A673 (cell line): ENCODE data around the gene TBC1D2. TPM values are rescaled to one million over a fixed set of nuclear protein-coding genes. Genes with fewer than 3 reads are reported as not detected.

Experiments
- BruUV-seq: library from RNA; stranded (reverse); fragments of 400-500 nt; replicated peaks from 2 replicates; lab custom pipeline; 2021; lab: Mats Ljungman, UMichigan
- CTCF ChIA-PET: fragments of 300-600 bp; sonication (Branson Sonifier 250); formaldehyde crosslinking; loops from one replicate; lab custom pipeline; 2022; ENCODE audit warnings: antibody characterized with exemption; lab: Charles Lee
- POLR2A ChIA-PET: fragments of 300-600 bp; sonication (Branson Sonifier 250); formaldehyde crosslinking; loops from one replicate; lab custom pipeline; 2022; ENCODE audit warnings: antibody characterized with exemption; ENCODE audit not compliant: low non-redundant PET; lab: Charles Lee
- DNase-seq: peaks from one replicate; pipeline ENCODE4 v3.0.0-alpha.2; 2015; ENCODE audit warnings: low spot score
- H3K27ac ChIP-seq: fragments of 200-600 bp; sonication (generic); 2 replicates; pipeline ENCODE4 v1.5.1; 2016; ENCODE audit warnings: mixed run types, low read depth, mild to moderate bottlenecking, mixed read lengths, antibody characterized with exemption, low read length; ENCODE audit not compliant: poor library complexity, severe bottlenecking
- H3K27me3 ChIP-seq: fragments of 200-600 bp; sonication (generic); replicated peaks from 2 replicates; pipeline ENCODE4 v1.6.1; 2017; ENCODE audit warnings: mixed run types, low read depth, mild to moderate bottlenecking, mixed read lengths, antibody characterized with exemption, low read length; ENCODE audit not compliant: insufficient read depth, poor library complexity
- H3K36me3 ChIP-seq: fragments of 200-600 bp; sonication (generic); 2 replicates; pipeline ENCODE4 v1.6.1; 2016; ENCODE audit warnings: mixed run types, mild to moderate bottlenecking, mixed read lengths, antibody characterized with exemption, low read length; ENCODE audit not compliant: insufficient read depth, poor library complexity, severe bottlenecking
- H3K4me1 ChIP-seq: fragments of 200-600 bp; sonication (generic); 2 replicates; pipeline ENCODE4 v1.6.1; 2017; ENCODE audit warnings: mixed run types, mild to moderate bottlenecking, mixed read lengths, antibody characterized with exemption, low read length; ENCODE audit not compliant: insufficient read depth, poor library complexity, severe bottlenecking
- H3K4me3 ChIP-seq: fragments of 200-600 bp; sonication (generic); 2 replicates; pipeline ENCODE4 v1.5.1; 2016; ENCODE audit warnings: low read depth, mixed run types, mild to moderate bottlenecking, mixed read lengths, low read length; ENCODE audit not compliant: poor library complexity, severe bottlenecking
- H3K9me3 ChIP-seq: fragments of 200-600 bp; sonication (generic); 2 replicates; pipeline ENCODE4 v1.6.1; 2016; ENCODE audit warnings: mixed run types, low read depth, mild to moderate bottlenecking, mixed read lengths, antibody characterized with exemption, low read length; ENCODE audit not compliant: poor library complexity, severe bottlenecking
- CTCF ChIP-seq: fragments of 300-800, 200-600 bp; sonication (generic); conservative IDR thresholded peaks from 2 replicates; pipeline ENCODE4 v1.5.1; 2017; ENCODE audit warnings: low read depth, mild to moderate bottlenecking, antibody characterized with exemption, low read length, moderate library complexity, mixed read lengths
- EZH2 ChIP-seq: fragments of 200-600 bp; sonication (generic); IDR thresholded peaks from 2 replicates; pipeline ENCODE4 v1.6.1; 2017; ENCODE audit warnings: borderline replicate concordance, low read depth, mild to moderate bottlenecking, mixed read lengths, antibody characterized with exemption, low read length; ENCODE audit not compliant: poor library complexity, severe bottlenecking
- intact Hi-C: fragments of 100-400 bp; cut with micrococcal nuclease; formaldehyde crosslinking; loops from one replicate; pipeline ENCODE4 v1.10.0; 2022; ENCODE audit not compliant: unreplicated experiment
- total RNA-seq: library from RNA; stranded (reverse); gene quantifications from 2 replicates; pipeline ENCODE4 v1.2.3, GENCODE V29; 2021

TBC1D2 gene
- total RNA-seq, 1 experiment from 2014 or later = 3.2 TPM

GRCh38 chr9:98229090-98229395 lies 26.4 kb downstream of the TBC1D2 start:
- Histone ChIP-seq H3K27me3 (no peaks in the 10 kb centered on the region), H3K9me3 (no peaks in the 10 kb centered on the region), H3K27ac (no peak overlapping the region), H3K4me3 (no peak overlapping the region), H3K4me1 (no peaks in the 10 kb centered on the region), H3K36me3 (no peaks in the 10 kb centered on the region)
- DNase-seq = no peak
- no TSS peak for BruUV-seq
- ChIA-PET CTCF (no interaction called here), POLR2A (no interaction called here)
- no peak for TF ChIP-seq CTCF
- intact Hi-C loops = no loop called here

- no peak overlapping the region for H3K27ac ChIP-seq
- no peaks in the 10 kb centered on the region for H3K36me3 ChIP-seq
- H3K9me3 ChIP-seq = no peaks in the 10 kb centered on the region
- H3K4me1 ChIP-seq = peaks cover 2% of the 10 kb centered on the region
- CTCF ChIA-PET = no interaction called here
- TF ChIP-seq CTCF (no peak), EZH2 (no peak)
- no peaks in the 10 kb centered on the region for H3K27me3 ChIP-seq
- POLR2A ChIA-PET = no interaction called here
- DNase-seq = no peak
- no TSS peak for BruUV-seq
- intact Hi-C loops = no loop called here
- H3K4me3 ChIP-seq = no peak overlapping the region
These were observed 26.9 kb downstream of the TBC1D2 start for GRCh38 chr9:98228392-98229089.

- H3K27me3 ChIP-seq = no peaks in the 10 kb centered on the region
- H3K27ac ChIP-seq = no peak overlapping the region
- H3K9me3 ChIP-seq = no peaks in the 10 kb centered on the region
- TF ChIP-seq EZH2 (no peak), CTCF (no peak)
- ChIA-PET CTCF (interaction anchor here (0.7 kb wide), 1 partner anchor 731 kb away, joined by 7 read pairs; no protein-coding TSS in a partner anchor), POLR2A (no interaction called here)
- no peaks in the 10 kb centered on the region for H3K36me3 ChIP-seq
- no peak for DNase-seq
- peaks cover 8% of the 10 kb centered on the region for H3K4me1 ChIP-seq
- intact Hi-C loops = no loop called here
- BruUV-seq = no TSS peak
- no peak overlapping the region for H3K4me3 ChIP-seq
These were observed 27.6 kb downstream of the TBC1D2 start for GRCh38 chr9:98227883-98228282.
